Stomach (tissue), 4 donors: ENCODE data around the gene SERPINB7.

Experiments
- POLR2A ChIP-seq, 4 donors: fragments of 450-650 bp; IDR thresholded peaks; one replicate each; pipeline ENCODE4 v1.6.1; 2016; ENCODE audit warnings: antibody characterized with exemption in 4 of 4, control low read depth in 2 of 4, mild to moderate bottlenecking in 1 of 4, moderate library complexity in 1 of 4
- POLR2AphosphoS5 ChIP-seq, 3 donors: sonication (generic); formaldehyde crosslinking; IDR thresholded peaks; one replicate each; pipeline ENCODE4 v1.6.1; 2016; ENCODE audit warnings: antibody characterized with exemption in 3 of 3
- TF ChIP-seq, protein P1 (sequence below), 7 experiments: fragments of 450-650 bp in 4 of 7; fragments of 200-600 bp in 3 of 7; sonication (generic) in 3 of 7; IDR thresholded peaks; one replicate each; pipeline ENCODE4 v1.5.1; 2016 to 2019; ENCODE audit warnings: antibody characterized with exemption in 7 of 7, control low read depth in 2 of 7, mild to moderate bottlenecking in 1 of 7

DNA sequence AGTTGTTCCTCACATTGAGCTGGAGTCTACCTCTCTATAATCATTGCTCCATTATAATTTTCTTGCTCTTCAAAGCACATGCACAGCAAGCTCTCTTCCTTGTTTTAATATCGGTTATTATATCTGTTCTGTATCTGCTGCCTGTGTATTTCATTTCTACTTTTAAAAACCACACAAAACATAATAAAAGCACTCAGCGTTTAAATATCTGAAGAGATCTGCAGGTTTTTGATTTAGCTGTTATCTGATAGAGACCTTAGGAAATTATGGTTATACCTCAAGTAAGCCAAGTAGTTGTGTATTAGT is 49.0 kb downstream of the SERPINB7 start:
- TF ChIP-seq POLR2A (IDR thresholded peaks at IDR 0.05) (no peak), POLR2AphosphoS5 (IDR thresholded peaks at IDR 0.05) (no peak)
- TF ChIP-seq, protein P1, sequence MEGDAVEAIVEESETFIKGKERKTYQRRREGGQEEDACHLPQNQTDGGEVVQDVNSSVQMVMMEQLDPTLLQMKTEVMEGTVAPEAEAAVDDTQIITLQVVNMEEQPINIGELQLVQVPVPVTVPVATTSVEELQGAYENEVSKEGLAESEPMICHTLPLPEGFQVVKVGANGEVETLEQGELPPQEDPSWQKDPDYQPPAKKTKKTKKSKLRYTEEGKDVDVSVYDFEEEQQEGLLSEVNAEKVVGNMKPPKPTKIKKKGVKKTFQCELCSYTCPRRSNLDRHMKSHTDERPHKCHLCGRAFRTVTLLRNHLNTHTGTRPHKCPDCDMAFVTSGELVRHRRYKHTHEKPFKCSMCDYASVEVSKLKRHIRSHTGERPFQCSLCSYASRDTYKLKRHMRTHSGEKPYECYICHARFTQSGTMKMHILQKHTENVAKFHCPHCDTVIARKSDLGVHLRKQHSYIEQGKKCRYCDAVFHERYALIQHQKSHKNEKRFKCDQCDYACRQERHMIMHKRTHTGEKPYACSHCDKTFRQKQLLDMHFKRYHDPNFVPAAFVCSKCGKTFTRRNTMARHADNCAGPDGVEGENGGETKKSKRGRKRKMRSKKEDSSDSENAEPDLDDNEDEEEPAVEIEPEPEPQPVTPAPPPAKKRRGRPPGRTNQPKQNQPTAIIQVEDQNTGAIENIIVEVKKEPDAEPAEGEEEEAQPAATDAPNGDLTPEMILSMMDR (IDR thresholded peaks at IDR 0.05), result no peak
